SIG-M5 treated with dmso at 0.1 percent for 504 hours (cell line): Measurements from ENCODE around the gene IVNS1ABP.
A peak's percentile ranks its signal among the peaks of the same experiment; 100 is the strongest.
"Not testable (repeated sequence)": the region's sequence is repeated elsewhere in the genome, so short reads cannot be mapped to it uniquely, and the experiment has no call there.

Experiments
- DNase-seq: peaks from one replicate; lab custom pipeline; 2025; ENCODE audit not compliant: unreplicated experiment; lab: John Stamatoyannopoulos, UW

Gene IVNS1ABP

DNA sequence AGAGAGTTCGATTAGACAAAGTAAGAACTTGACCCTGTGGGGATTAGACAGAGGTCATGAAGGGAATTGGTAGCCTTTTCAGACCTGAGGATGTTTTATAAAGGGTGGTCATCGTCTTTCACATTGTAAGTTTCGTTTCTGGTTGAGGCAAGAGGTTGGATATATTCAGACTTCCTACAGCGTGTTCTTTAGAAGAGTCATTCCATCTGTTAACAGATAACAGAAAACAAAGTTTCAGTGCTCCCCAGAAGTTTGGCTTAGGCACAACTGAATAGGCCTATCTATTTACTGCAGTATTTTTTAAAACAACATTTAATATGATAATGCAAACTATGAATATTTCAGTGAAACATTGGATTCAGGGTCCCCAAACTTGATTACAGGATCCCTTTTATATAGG, 17.1 kb upstream of the IVNS1ABP start:
- no peak for DNase-seq

GRCh38 chr1:185328255-185328654, 11.2 kb upstream of the IVNS1ABP start:
- peak; percentile 27 for DNase-seq

DNA sequence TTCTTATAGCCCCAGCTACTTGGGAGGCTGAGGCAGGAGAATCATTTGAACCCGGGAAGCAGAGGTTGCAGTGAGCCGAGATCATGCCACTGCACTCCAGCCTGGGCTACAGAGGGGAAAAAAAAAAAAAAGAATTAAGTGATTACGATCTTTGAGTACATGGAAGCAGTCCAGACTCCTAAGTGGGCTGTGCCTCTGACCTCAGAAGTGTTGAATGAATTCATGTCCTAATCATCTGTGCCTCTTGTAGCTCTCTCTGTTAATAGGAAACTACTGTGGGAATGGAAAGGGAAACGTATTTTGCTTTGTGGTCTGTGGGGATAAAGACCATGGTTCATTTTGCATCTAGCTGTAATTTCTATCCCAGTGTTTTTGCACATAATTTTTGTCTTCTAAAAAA, 8.4 kb upstream of the IVNS1ABP start:
- DNase-seq = no peak

- no peak for DNase-seq
These were observed 7.1 kb upstream of the IVNS1ABP start for GRCh38 chr1:185324118-185324517.

DNA sequence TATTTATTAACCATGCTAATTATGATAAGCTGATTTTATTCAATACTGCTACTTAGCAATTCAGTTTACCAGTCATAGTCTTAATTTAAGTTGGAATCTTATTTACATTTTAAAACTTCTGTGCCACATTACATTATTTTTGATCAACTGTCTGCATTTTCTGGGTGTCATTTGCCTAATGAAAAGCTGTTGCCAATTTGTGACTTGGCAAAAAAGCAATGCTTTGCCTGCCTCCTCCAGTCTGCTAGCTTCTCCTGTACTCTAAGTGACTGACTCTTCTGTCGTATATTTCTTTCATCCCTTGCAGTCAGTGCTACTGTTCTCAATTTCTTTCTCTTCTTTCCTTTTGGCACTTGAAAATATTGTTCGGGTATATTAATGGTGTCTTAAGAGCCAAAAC, 5.6 kb upstream of the IVNS1ABP start:
- no peak for DNase-seq

- DNase-seq = not testable (repeated sequence)
These were observed 4.7 kb upstream of the IVNS1ABP start for GRCh38 chr1:185321653-185322221.

DNA sequence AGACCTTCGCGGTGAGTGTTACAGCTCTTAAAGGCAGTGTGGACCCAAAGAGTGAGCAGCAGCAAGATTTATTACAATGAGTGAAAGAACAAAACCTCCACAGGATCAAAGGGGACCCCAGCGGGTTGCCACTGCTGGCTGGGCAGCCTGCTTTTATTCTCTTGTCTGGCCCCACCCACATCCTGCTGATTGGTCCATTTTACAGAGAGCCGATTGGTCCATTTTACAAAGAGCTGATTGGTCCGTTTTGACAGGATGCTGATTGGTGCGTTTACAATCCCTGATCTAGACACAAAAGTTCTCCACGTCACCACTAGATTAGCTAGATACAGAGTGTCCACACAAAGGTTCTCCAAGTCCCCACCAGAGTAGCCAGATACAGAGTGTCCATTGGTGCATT, 4.1 kb upstream of the IVNS1ABP start:
- not testable (repeated sequence) for DNase-seq

- DNase-seq = peak; percentile 24
These were observed 2.1 kb upstream of the IVNS1ABP start for GRCh38 chr1:185319139-185319475.

DNA sequence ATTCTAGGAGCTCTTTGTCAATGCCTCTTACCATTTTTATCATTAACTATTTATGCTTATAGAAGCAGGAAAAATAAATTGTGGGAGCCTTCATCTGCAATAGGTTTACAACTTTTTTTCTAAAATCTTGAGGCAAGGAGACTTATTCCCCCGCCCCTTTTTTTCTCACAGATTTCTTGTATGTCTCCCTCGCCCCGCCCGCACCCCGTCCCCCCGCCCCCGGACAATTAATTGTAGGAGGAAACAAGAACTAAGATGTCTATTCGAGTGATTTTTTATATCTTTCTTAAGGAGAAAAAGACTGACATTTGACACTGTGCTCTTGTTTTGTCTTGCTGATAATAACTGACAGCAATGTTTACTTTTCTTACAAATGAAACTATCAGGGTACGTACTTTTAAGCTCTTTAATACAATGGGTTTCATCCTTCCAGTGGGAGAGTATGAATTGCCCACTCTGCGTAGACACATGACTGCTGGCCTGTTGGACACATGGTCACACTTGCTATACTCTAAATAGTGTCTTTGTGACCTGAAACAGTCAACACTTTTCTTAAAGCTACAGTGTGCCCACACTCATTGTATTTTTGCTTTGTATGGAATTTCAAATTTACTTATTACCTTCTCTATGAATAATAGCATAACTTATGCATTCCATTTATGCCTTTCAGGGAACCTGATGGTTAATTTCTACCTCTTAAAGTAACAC, 1.5 kb upstream of the IVNS1ABP start:
- DNase-seq = no peak

DNA sequence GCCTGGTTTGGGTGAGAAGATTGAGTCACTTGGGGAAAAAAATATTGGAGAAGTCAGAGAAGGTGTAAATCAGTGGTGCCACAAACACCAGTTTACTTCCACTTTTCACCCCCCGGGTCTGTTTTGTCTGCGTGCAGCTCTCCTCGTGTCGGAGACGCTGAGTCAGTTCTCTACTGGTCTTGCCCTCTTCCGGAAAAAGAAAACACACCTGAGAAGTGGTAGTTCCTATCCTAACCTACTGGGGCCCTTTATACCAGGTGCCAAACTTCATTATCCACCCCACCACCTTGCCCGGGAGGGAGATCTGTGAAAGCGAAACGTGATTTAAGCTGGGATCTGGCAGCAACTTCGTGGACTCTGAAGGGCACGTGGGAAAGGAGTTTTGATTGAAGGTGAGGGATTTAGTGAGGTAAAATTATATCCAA, 855 bp upstream of the IVNS1ABP start:
- peak; percentile 82 for DNase-seq

GRCh38 chr1:185316163-185317033, 645 bp downstream of the IVNS1ABP start:
- DNase-seq = peak; percentile 90

DNA sequence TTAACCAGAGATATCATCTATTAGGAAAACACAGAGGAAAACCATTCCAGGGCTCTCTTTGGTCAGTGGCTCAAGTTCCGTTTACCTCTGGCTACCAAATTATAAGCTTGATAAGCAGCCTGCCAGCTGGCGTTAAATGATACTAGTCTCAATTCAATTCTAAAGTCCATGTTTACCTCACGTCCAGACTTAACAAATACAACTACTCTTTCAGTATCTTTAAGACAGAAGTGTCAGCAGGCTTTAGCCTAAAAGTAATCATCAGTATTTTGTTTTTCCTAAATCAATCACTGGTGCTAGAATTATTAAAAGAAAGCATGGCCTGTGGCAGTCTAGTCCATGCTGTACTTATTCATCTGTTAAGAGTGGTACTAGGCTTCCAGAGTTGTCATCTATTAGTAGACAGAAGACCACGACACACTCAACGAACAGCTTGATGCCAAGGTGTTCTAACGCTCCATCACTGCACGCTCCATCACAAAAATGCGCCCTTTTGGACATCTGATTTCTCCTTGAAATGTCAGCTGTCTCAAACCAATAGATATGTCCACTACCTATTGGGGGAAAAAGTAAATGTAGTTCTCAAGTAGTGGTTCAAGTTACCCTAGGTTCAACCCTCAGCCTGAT, 1.5 kb downstream of the IVNS1ABP start:
- no peak for DNase-seq

- DNase-seq = no peak
These were observed 2.6 kb downstream of the IVNS1ABP start for GRCh38 chr1:185314411-185314810.

GRCh38 chr1:185312361-185313138, 4.5 kb downstream of the IVNS1ABP start:
- no peak for DNase-seq

DNA sequence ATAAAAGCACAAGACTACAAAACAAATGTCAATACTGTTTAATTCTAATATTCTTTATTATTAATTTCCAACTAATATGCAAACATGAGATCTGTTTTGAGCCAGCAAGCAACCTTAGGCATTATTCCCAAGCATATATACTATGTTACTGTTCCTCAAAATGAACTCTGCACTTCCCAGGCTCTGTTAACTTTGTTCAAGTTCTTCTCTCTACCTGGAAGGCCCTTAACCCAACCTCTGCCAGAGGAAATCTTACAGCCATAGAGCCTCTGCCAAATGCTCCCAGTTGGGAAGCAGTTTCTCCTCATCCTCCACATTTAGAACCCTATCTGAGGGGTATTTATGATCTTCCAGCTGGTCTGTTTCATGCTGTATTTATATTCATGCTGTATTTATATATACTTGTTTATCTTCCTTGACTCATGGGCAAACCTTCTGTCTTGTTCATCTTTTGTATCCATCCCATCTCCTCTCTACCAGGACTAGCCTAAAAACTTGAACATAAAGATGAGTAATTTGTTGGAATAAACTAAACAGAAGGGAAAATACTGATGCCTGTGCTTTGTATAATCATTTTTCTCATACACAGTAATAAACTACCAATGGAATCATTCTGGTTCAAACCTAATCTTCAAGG, 5.3 kb downstream of the IVNS1ABP start:
- no peak for DNase-seq

DNA sequence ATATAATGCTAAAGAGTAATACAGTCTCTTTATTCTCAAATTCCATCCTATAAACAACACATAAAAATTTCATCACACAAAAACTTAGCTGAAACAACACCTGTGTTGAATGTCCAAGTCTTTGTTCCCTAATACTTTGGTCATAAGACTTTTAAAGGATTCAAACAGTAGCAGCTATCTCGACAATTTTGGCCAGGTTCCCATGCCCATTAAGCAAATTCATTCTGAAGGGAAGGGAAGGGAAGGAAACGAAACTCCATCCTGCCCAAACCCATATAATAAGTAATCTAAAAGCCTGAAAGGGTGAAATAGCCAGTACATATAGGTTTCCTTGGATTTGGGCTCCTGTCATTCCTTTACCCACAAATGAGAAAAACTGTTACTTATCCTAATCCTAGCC, 7.5 kb downstream of the IVNS1ABP start:
- DNase-seq = no peak

GRCh38 chr1:185308126-185308525, 8.9 kb downstream of the IVNS1ABP start:
- DNase-seq = no peak

- no peak for DNase-seq
These were observed 11.6 kb downstream of the IVNS1ABP start for GRCh38 chr1:185305419-185305818.

DNA sequence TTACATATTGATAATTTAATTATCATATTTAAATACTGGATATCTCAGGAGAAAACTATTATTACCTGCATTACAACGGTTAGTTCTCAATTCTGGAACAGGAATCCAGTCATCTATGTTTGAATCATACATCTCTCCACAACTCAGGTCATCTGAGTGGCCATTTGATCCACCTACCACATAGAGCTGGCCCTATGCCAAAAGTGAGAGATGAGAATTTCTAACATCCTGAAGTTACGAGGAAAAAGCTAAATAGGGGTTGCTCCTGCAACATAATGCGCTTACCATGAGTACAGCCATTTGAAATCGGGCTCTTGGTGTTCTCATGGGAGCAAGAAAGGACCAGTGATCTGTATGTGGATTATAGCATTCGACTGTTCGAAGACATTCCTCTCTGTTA, 16.9 kb downstream of the IVNS1ABP start:
- no peak for DNase-seq

DNA sequence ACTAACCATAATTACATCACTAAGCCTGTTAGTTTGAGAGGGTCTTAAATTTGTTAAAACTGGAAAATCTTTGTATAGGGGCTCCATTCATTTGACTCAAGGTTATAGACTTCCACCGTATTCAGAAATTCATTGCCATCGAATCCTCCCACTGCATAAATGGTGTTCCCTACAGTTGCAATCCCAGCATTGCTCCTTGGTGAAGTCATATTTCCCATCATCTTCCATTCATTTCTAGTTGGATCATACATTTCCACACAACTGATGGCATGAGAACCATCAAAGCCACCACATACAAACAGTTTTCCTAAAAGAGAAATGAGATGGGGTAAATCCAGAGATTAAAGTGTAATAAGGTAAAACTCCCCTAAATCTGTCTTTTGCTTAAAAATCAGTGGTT, 19.1 kb downstream of the IVNS1ABP start:
- DNase-seq = no peak
